HG02763 (cell line): ENCODE data around the gene CD58.

Source experiments
- ATAC-seq: cut with Tn5 transposase; IDR thresholded peaks from one replicate; pipeline ENCODE4 v1.9.1; 2021; ENCODE audit warnings: mild to moderate bottlenecking, moderate library complexity; ENCODE audit not compliant: unreplicated experiment

The CD58 gene

GRCh38 chr1:116496380-116496779 is 74.4 kb downstream of the CD58 start:
- ATAC-seq = no peak

DNA sequence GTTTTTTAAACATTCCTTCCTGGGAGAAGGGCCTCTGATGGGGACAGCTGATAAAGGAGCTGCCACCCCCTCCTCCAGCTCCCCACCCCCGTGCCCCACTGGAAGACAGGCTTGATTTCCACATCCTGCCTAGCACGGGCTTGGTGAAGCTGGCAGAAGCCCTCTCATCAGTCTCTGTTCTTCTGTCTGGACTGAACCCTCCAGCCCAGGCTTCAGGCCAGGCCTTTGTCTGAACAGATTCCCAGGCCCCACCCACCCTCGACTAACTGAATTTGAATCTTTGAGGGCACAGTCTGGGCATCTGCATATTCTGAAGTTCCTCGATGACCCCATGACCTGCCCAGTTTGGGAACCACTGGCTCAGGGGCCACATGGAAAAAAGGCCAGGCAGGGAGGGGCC is 75.3 kb downstream of the CD58 start:
- ATAC-seq = no peak

DNA sequence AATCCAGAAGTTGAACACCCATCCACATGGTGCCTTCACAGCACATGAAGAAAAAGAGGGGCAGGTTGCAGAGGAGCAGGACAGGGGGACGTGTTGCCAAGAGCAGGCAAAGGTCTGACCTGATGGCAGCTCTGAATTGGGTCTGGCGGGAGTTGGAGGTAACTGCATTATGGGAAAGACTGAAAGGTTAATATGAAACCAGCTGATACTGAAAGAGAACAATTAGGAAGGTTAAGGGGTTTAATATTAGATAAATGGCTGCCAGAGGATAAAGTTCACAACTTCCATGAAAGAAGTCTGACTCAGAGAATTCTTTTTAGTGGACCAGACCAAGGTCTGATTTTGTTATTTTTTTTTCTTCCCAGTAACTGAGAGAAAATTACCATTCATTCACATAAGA is 76.1 kb downstream of the CD58 start:
- no peak for ATAC-seq

- no peak for ATAC-seq
Observed at GRCh38 chr1:116494353-116494692, 76.5 kb downstream of the CD58 start.

DNA sequence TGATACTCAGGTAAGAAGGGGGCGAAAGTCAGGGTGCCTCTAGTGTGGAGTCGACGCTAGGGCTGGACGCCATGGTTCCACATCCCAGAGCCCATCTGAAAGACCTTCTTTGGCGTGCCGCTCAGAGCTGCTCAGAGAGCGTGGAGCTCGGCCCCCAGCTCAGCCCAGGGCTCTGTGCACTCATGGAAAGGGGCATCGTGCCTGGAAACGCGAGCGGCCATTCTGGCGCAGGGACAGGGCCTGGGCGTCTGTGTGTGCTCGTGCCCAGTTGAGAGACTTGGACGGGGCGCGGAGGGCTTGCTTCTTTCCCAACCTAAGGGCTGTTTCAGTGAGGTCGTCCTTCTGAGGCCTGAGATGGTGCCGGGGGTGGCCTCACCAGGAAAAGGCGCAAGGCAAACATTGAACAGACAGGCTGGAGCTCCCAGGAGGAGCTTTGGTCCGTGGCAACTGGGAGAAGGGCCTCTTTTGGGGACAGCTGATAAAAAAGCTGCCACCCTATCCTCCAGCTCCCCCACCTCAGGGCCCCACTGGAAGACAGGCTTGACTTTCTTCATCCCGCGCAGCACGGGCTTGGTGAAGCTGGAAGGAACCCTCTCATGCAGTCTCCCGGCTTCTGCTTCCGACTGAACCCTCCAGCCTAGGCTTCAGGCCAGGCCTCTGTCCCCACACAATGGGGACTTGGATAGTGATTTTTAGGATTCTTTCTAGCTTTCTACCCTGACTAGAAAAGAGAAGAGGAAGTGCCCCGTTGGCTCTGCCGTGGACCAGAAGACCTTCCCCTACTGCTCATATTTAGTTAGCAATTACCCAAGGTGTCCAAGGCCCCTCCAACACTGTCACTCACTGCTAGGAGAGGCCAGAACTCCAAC is 77.1 kb downstream of the CD58 start:
- no peak for ATAC-seq

DNA sequence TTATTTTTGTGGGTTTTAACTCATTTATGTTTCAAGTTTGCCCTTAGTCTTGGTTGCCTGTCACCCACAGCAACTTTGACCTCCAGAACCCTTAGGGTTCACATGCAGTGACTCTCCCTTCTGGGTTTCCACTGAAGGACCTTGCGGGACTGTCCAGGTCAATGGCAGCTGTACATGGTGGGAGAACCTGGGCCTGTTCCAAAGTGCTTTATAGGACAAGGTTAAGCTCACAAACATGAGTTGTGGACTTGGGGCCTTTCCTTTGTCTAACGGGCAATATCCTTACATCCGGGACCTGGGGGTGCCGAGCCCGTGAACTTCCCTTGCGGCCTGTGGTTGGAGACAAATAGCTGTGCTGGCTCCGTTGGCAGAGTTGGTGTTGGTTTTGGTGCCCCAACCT is 77.8 kb downstream of the CD58 start:
- ATAC-seq = no peak

- ATAC-seq = no peak
Observed at GRCh38 chr1:116492358-116492811, 78.4 kb downstream of the CD58 start.

GRCh38 chr1:116491700-116492357 is 79.0 kb downstream of the CD58 start:
- no peak for ATAC-seq

GRCh38 chr1:116490588-116490987 is 80.2 kb downstream of the CD58 start:
- ATAC-seq = no peak

DNA sequence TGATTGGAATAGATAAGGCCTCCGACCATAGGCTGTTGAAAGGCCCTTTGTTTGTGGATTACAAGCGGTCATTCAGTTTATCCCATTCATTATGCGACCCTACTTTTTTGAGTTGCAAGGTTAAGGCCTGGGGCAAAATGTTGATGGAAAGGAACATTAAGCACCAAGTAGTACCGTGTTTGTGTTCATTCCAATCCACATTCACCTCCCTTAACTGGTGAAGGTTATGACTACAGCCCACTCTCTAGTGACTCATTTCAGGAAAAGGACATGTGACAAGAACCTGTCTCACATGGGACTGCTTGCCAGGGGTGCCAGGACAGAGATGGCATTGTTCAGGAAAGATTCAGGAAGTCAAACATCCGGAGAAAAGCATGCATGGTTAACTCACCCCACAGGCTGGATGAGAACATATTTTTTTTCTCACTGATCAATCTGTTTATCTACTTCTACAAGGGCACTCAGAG is 81.6 kb downstream of the CD58 start:
- ATAC-seq = no peak

DNA sequence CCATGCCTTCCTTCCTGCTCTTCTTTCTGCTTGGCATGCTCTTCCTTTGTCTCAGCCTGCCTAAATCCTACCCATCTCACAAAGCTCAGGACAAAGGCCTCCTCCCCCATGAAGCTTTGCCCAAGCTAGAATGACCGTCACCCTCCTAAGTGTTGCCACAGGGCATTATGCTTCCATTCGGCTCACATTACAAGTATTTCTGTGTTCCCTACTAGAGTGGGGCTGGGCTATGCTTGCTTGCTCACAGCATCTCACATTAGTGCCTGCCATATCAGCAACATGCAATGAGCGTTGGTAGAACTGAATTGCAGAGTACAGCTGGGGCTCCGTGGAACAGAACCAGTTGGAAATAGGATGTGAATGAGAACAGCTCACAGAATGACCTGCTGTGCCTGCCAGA is 82.8 kb downstream of the CD58 start:
- no peak for ATAC-seq

DNA sequence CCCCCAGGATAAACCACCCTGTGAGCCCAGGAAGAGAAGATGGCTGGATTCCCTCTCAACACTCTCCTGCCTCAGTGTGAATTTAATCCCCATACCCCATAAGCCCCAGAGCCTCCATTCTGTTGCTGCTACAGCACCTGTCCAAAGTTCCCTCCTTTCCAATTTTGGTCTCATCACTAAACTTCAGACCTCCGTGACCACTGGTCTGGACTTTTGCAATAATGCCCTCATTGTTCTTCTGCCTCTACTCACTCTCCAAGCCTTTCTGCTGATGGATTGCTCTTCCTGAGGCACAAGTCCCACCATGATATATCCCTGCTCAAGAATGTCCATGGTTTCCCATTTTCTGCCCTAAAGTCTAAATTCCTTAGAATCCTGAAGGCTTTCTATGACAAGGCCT is 83.2 kb downstream of the CD58 start:
- ATAC-seq = no peak

- ATAC-seq = no peak
Observed at GRCh38 chr1:116487031-116487430, 83.8 kb downstream of the CD58 start.

DNA sequence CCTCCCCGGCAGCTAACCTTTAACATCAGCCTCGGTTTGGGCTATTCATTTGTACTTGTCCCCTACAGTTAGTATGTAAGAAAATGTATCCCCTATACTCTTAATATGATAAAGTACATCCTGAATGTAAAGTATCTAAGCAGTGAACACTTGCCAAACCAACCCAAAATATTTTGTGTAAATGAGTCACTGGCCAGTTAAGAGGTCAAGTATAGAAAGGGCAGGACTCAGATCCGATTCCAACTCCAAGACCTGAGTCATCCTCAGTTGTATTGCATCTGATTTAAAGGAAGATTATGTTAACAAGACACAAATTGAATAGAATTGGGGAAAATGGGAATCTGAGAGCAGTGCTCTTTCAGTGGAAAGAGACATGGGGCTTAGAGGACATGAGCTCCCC is 84.4 kb downstream of the CD58 start:
- ATAC-seq = no peak

GRCh38 chr1:116485976-116486375 is 84.8 kb downstream of the CD58 start:
- no peak for ATAC-seq

GRCh38 chr1:116485071-116485735 is 85.6 kb downstream of the CD58 start:
- ATAC-seq = peak; percentile 83

- no peak for ATAC-seq
Observed at GRCh38 chr1:116483481-116484309, 87.1 kb downstream of the CD58 start.

GRCh38 chr1:116482490-116482889 is 88.3 kb downstream of the CD58 start:
- ATAC-seq = no peak

DNA sequence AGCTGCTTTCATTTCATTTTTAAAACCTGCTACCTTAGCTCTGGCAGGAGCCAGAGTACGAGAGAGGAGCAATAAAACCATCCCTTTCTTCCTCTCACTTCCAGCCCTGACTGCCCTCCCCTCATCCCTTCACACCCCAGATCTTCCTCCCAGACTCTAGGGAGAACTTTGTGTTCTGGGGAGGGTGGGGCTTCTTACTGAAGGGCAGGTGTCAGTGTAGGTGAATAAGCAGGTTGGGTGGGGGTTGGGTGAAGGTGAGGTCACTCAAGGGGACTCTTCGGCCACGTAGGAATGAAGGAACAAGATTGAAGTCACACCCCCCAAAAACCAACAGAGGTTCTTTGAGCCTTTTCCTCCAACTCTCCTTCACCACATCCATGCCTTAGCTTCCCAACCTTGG is 88.9 kb downstream of the CD58 start:
- no peak for ATAC-seq

DNA sequence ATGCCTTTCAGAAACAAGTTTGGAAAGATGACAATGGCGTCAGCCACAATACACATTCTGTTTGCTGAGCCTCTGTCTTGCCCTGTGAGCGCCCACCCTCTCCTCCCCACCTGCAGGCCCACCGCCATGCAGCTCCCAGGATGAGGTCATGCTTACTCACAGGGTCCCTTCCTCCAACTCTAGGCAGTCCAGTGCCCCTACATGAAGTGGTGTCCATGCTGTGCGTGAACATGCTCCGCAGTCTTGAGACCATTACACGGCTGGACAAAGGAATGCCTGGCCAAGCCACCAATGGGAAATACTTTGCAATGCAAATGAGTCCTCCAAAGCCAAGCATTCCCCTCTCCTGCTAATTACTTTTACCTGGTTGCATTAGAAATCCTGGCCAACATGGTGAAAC is 92.2 kb downstream of the CD58 start:
- ATAC-seq = no peak

DNA sequence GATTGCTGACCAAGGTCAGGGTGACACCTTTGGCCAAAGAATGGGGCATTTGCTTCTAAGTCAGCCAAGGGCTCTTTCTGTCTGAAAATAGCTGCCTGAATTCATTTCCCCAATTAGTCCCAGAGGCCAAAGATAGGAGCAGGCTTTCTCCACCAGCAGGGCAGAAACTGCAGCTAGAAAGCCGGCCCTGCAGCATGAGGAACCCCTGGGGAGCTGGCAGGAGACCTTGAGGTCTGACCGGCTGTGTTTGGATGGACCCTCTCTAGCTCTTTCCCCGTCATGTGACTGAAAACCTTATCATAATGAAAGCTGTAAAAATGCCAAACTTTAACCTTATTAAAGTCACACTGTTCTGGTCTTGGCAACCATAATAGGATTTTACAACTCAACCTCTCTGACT is 93.4 kb downstream of the CD58 start:
- no peak for ATAC-seq
